ENCODE measurements around the gene INSIG1. TPM values are rescaled to one million over a fixed set of nuclear protein-coding genes. Genes with fewer than 3 reads are reported as not detected.

INSIG1 gene
- total RNA-seq, 1 donor from 2014 or later: 18.0 TPM

- H3K4me1 ChIP-seq: peaks cover 3 to 5% of the 10 kb centered on the region in 2 donors
- no peaks in the 10 kb centered on the region for H3K27me3 ChIP-seq
- intact Hi-C loops (cut with DNase I): loop anchor here (2.0 to 10.0 kb wide), 5 partner anchors 45 to 1838 kb away; partner anchors contain the start of genes EN2, LMBR1, RBM33 and UBE3C
- no peaks in the 10 kb centered on the region for H3K9me3 ChIP-seq
- peak overlapping the region; percentile 88 to 97 for H3K4me3 ChIP-seq
- TF ChIP-seq CTCF (IDR thresholded peaks at IDR 0.05): no peak
- peaks cover 3 to 13% of the 10 kb centered on the region in 2 donors for H3K36me3 ChIP-seq
- DNase-seq (ENCODE audit: low spot score in 2 of 2): no peak
- H3K27ac ChIP-seq: peak overlapping the region; percentile 63 to 94
Observed at GRCh38 chr7:155299535-155300202, 2.0 kb downstream of the INSIG1 start.

GRCh38 chr7:155300641-155301452, 3.2 kb downstream of the INSIG1 start:
- Histone ChIP-seq H3K4me3 (no peak overlapping the region), H3K27me3 (no peaks in the 10 kb centered on the region), H3K9me3 (no peaks in the 10 kb centered on the region), H3K36me3 (peaks cover 3 to 20% of the 10 kb centered on the region in 2 donors), H3K27ac (no peak overlapping the region), H3K4me1 (peaks cover 3 to 5% of the 10 kb centered on the region in 2 donors)
- intact Hi-C loops (cut with DNase I): no loop called here
- no peak for TF ChIP-seq CTCF (IDR thresholded peaks at IDR 0.05)
- no peak for DNase-seq (ENCODE audit: low spot score in 2 of 2)

GRCh38 chr7:155303039-155303593, 5.4 kb downstream of the INSIG1 start:
- H3K9me3 ChIP-seq: no peaks in the 10 kb centered on the region
- no peak overlapping the region for H3K4me3 ChIP-seq
- H3K27ac ChIP-seq: no peak overlapping the region
- DNase-seq (ENCODE audit: low spot score in 2 of 2): no peak
- H3K36me3 ChIP-seq: peaks cover 6 to 31% of the 10 kb centered on the region in 2 donors
- peaks cover 0 to 5% of the 10 kb centered on the region in 2 donors for H3K4me1 ChIP-seq
- intact Hi-C loops (cut with DNase I): no loop called here
- H3K27me3 ChIP-seq: no peaks in the 10 kb centered on the region
- no peak for TF ChIP-seq CTCF (IDR thresholded peaks at IDR 0.05)

GRCh38 chr7:155303897-155304296, 6.2 kb downstream of the INSIG1 start:
- Histone ChIP-seq H3K4me3 (no peak overlapping the region), H3K4me1 (peaks cover 0 to 5% of the 10 kb centered on the region in 2 donors), H3K9me3 (no peaks in the 10 kb centered on the region), H3K36me3 (peaks cover 11 to 39% of the 10 kb centered on the region in 2 donors), H3K27me3 (no peaks in the 10 kb centered on the region), H3K27ac (no peak overlapping the region)
- intact Hi-C loops (cut with DNase I): no loop called here
- DNase-seq (ENCODE audit: low spot score in 2 of 2): no peak
- no peak for TF ChIP-seq CTCF (IDR thresholded peaks at IDR 0.05)

- DNase-seq (ENCODE audit: low spot score in 2 of 2): no peak
- intact Hi-C loops (cut with DNase I): no loop called here
Observed at GRCh38 chr7:155305231-155305904, 7.7 kb downstream of the INSIG1 start.

More at GRCh38 chr7:155305231-155305904, 7.7 kb downstream of the INSIG1 start:
- H3K4me1 ChIP-seq: no peaks in the 10 kb centered on the region
- H3K27me3 ChIP-seq: no peaks in the 10 kb centered on the region
- no peak overlapping the region for H3K4me3 ChIP-seq
- H3K36me3 ChIP-seq: peaks cover 11 to 52% of the 10 kb centered on the region in 2 donors
- no peak for TF ChIP-seq CTCF (IDR thresholded peaks at IDR 0.05)
- H3K27ac ChIP-seq: no peak overlapping the region
- H3K9me3 ChIP-seq: no peaks in the 10 kb centered on the region

Data from ascending aorta (tissue), 2 donors.